HG02943 (cell line): ENCODE measurements around the gene ASXL1.

Experiments
- ATAC-seq: cut with Tn5 transposase; IDR thresholded peaks from one replicate; pipeline ENCODE4 v1.9.1; 2021; ENCODE audit warnings: mild to moderate bottlenecking, low read depth, moderate library complexity; ENCODE audit not compliant: unreplicated experiment

ASXL1 gene

GRCh38 chr20:32437391-32438074 lies 79.4 kb downstream of the ASXL1 start:
- ATAC-seq = no peak

- ATAC-seq = no peak
These were observed 80.3 kb downstream of the ASXL1 start for GRCh38 chr20:32438331-32438858.

GRCh38 chr20:32439132-32439829 lies 81.2 kb downstream of the ASXL1 start:
- ATAC-seq = no peak

GRCh38 chr20:32440069-32440757 lies 82.1 kb downstream of the ASXL1 start:
- ATAC-seq = no peak

- ATAC-seq = no peak
These were observed 82.6 kb downstream of the ASXL1 start for GRCh38 chr20:32440758-32441078.

GRCh38 chr20:32441638-32442037 lies 83.5 kb downstream of the ASXL1 start:
- no peak for ATAC-seq

GRCh38 chr20:32442630-32443373 lies 84.7 kb downstream of the ASXL1 start:
- ATAC-seq = no peak

GRCh38 chr20:32443386-32443974 lies 85.3 kb downstream of the ASXL1 start:
- ATAC-seq = no peak

GRCh38 chr20:32444474-32445220 lies 86.5 kb downstream of the ASXL1 start:
- ATAC-seq = no peak

GRCh38 chr20:32445539-32446273 lies 87.6 kb downstream of the ASXL1 start:
- ATAC-seq = no peak

GRCh38 chr20:32446301-32447100 lies 88.4 kb downstream of the ASXL1 start:
- no peak for ATAC-seq

- no peak for ATAC-seq
These were observed 89.3 kb downstream of the ASXL1 start for GRCh38 chr20:32447136-32448027.

GRCh38 chr20:32448306-32449056 lies 90.3 kb downstream of the ASXL1 start:
- ATAC-seq = no peak

- no peak for ATAC-seq
These were observed 91.1 kb downstream of the ASXL1 start for GRCh38 chr20:32449057-32449889.

- no peak for ATAC-seq
These were observed 91.8 kb downstream of the ASXL1 start for GRCh38 chr20:32449890-32450401.
